ENCODE data around the gene TRPM2. TPM values are rescaled to one million over a fixed set of nuclear protein-coding genes. Genes with fewer than 3 reads are reported as not detected.

The TRPM2 gene
- total RNA-seq, 4 donors from 2014 or later = 0.29 to 3.1 (median 1.8) TPM

- intact Hi-C loops (cut with DNase I; ENCODE audit: low total_unique reads) = no loop called here
- no peaks in the 10 kb centered on the region for H3K27me3 ChIP-seq
- no peak overlapping the region for H3K4me3 ChIP-seq
- H3K36me3 ChIP-seq = no peaks in the 10 kb centered on the region
- no peak overlapping the region for H3K27ac ChIP-seq
- no peak for TF ChIP-seq CTCF (IDR thresholded peaks at IDR 0.05)
- TF ChIP-seq POLR2A (IDR thresholded peaks at IDR 0.05) = no peak
- no peak for DNase-seq
- no peaks in the 10 kb centered on the region for H3K4me1 ChIP-seq
- H3K9me3 ChIP-seq = no peaks in the 10 kb centered on the region
Observed at GRCh38 chr21:44471341-44471740, 117.9 kb downstream of the TRPM2 start.

- no peaks in the 10 kb centered on the region for H3K9me3 ChIP-seq
- H3K4me3 ChIP-seq = no peak overlapping the region
- TF ChIP-seq CTCF (IDR thresholded peaks at IDR 0.05) (no peak), POLR2A (IDR thresholded peaks at IDR 0.05) (no peak)
- intact Hi-C loops (cut with DNase I; ENCODE audit: low total_unique reads) = no loop called here
- H3K27ac ChIP-seq = no peak overlapping the region
- DNase-seq = no peak
- H3K27me3 ChIP-seq = no peaks in the 10 kb centered on the region
- H3K4me1 ChIP-seq = no peaks in the 10 kb centered on the region
- no peaks in the 10 kb centered on the region for H3K36me3 ChIP-seq
Observed at GRCh38 chr21:44471996-44472395, 118.6 kb downstream of the TRPM2 start.

DNA sequence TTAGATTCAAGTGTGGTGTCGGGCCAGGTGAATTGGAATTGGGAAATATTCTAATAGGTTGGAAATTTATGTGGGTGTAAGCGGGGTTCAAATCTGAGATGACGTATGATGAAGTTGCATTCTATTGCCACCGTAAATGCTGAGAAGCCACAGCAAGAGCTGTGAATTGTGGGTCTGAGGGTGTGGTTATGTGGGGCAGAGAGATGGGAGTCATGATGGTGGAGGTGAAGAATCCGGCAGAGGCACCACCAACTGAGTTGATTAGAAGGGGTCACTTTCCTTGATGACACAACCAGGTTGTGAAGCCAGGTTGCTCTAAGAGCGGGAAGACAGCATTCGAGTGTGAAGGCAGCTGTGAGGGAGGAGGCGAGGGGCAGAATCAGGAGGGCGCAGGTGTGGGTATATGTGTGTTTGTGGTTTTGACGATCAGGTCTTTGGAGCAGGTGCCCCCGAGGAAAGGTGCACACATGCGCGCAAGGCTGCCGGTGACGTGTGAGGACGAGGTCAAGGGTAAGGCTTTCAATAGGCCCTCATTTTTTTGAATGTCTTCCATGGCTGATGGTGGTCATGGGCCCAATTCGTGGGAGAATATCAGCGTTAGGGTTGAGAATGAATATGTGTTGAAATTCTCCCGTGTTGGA is 120.6 kb downstream of the TRPM2 start:
- Histone ChIP-seq H3K27me3 (no peaks in the 10 kb centered on the region), H3K4me3 (no peak overlapping the region), H3K4me1 (no peaks in the 10 kb centered on the region), H3K27ac (no peak overlapping the region), H3K9me3 (no peaks in the 10 kb centered on the region), H3K36me3 (no peaks in the 10 kb centered on the region)
- TF ChIP-seq CTCF (IDR thresholded peaks at IDR 0.05) (no peak), POLR2A (IDR thresholded peaks at IDR 0.05) (no peak)
- intact Hi-C loops (cut with DNase I; ENCODE audit: low total_unique reads) = no loop called here
- no peak for DNase-seq

- Histone ChIP-seq H3K27me3 (no peaks in the 10 kb centered on the region), H3K27ac (no peak overlapping the region), H3K9me3 (no peaks in the 10 kb centered on the region), H3K4me1 (no peaks in the 10 kb centered on the region), H3K36me3 (no peaks in the 10 kb centered on the region), H3K4me3 (no peak overlapping the region)
- intact Hi-C loops (cut with DNase I; ENCODE audit: low total_unique reads) = no loop called here
- DNase-seq = no peak
- TF ChIP-seq CTCF (IDR thresholded peaks at IDR 0.05) (no peak), POLR2A (IDR thresholded peaks at IDR 0.05) (no peak)
Observed at GRCh38 chr21:44475266-44475845, 121.9 kb downstream of the TRPM2 start.

- Histone ChIP-seq H3K4me3 (no peak overlapping the region), H3K27ac (no peak overlapping the region), H3K4me1 (no peaks in the 10 kb centered on the region), H3K36me3 (no peaks in the 10 kb centered on the region), H3K27me3 (no peaks in the 10 kb centered on the region), H3K9me3 (no peaks in the 10 kb centered on the region)
- intact Hi-C loops (cut with DNase I; ENCODE audit: low total_unique reads) = no loop called here
- TF ChIP-seq POLR2A (IDR thresholded peaks at IDR 0.05) = no peak
- TF ChIP-seq CTCF (IDR thresholded peaks at IDR 0.05) = no peak
- DNase-seq = no peak
Observed at GRCh38 chr21:44477131-44477530, 123.7 kb downstream of the TRPM2 start.
